Mesodermal cell (in vitro differentiated cells): ENCODE data around the gene VDAC2.

Experiments
- H3K27ac ChIP-seq: 2 replicates; pipeline ENCODE4 v1.7.0; 2013; ENCODE audit warnings: mild to moderate bottlenecking, low read depth, low read length, moderate library complexity; ENCODE audit not compliant: severe bottlenecking
- H3K36me3 ChIP-seq: 2 replicates; pipeline ENCODE4 v1.7.1; 2013; ENCODE audit warnings: mild to moderate bottlenecking, low read length, moderate library complexity; ENCODE audit not compliant: control insufficient read depth, insufficient read depth
- H3K4me1 ChIP-seq: one replicate; pipeline ENCODE4 v1.7.1; 2013; ENCODE audit warnings: mild to moderate bottlenecking, low read length; ENCODE audit not compliant: insufficient read depth, control insufficient read depth, poor library complexity, severe bottlenecking
- H3K4me3 ChIP-seq: 2 replicates; pipeline ENCODE4 v1.7.0; 2013; ENCODE audit warnings: low read length, control low read depth, mild to moderate bottlenecking; ENCODE audit not compliant: insufficient read depth, poor library complexity, severe bottlenecking; ENCODE audit errors: extremely low read depth
- H3K9me3 ChIP-seq: 2 replicates; pipeline ENCODE4 v1.7.1; 2013; ENCODE audit warnings: mild to moderate bottlenecking, low read length, moderate library complexity; ENCODE audit not compliant: control insufficient read depth
- WGBS, 2 experiments: methylation state at CpG; one replicate each; pipeline ENCODE4 v1.1.5; 2013; ENCODE audit warnings: missing lambda C conversion rate in 2 of 2; ENCODE audit not compliant: insufficient coverage in 2 of 2; 5-methylcytosine and 5-hydroxymethylcytosine counted together

Gene VDAC2

DNA sequence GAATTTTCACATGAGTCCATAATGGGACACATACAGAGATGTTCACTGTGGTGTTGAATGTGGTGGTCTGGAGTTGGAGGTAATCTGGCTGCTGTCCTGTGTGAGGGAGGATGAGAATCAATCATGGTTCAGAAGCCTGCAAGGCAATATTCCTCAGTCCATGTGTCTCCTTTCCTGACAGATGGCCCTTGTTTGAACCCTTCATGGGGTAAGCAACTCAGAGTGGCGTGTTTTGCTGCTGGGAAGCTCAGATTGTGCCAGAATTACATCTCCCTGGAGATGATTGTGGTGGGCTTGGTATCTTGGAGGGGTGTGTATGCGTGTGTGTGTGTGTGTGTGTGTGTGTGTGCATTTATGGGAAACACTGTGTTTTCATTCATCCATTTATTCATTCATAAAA is 69.6 kb downstream of the VDAC2 start:
- WGBS, 2 experiments = 100% methylated on average over 1 of the region's 2 CpGs; no CpG with 5 or more reads in 1 of the 2 experiments
- H3K4me1 ChIP-seq = peaks cover 21% of the 10 kb centered on the region
- no peaks in the 10 kb centered on the region for H3K36me3 ChIP-seq
- H3K4me3 ChIP-seq = no peak overlapping the region
- H3K9me3 ChIP-seq = no peaks in the 10 kb centered on the region
- H3K27ac ChIP-seq = no peak overlapping the region
